Bronchial epithelial cell (primary cell): Measurements from ENCODE around the gene ACSF2. TPM values are rescaled to one million over a fixed set of nuclear protein-coding genes. Genes with fewer than 3 reads are reported as not detected.
A peak's percentile ranks its signal among the peaks of the same experiment; 100 is the strongest.

Source experiments
- DNase-seq: peaks from one replicate; pipeline ENCODE4 v3.0.0-alpha.2; 2010; ENCODE audit warnings: low read depth
- FAIRE-seq: peaks from 2 replicates; lab custom pipeline; 2011; peaks lifted over from hg19 to GRCh38; lab: Jason Lieb, UNC
- H3K27me3 ChIP-seq: 2 replicates; pipeline ENCODE4 v1.5.1; 2011; ENCODE audit warnings: low read length; ENCODE audit not compliant: control insufficient read depth, insufficient read depth
- H3K36me3 ChIP-seq: 2 replicates; pipeline ENCODE4 v1.5.1; 2011; ENCODE audit warnings: low read length; ENCODE audit not compliant: control insufficient read depth, insufficient read depth
- H3K4me3 ChIP-seq: 2 replicates; pipeline ENCODE4 v1.5.1; 2011; ENCODE audit warnings: mild to moderate bottlenecking, low read depth, low read length, control low read depth
- total RNA-seq: library from RNA; depleted of rRNA; stranded (reverse); fragments of >200 nt; gene quantifications from 2 replicates; pipeline ENCODE4 v1.2.1, GENCODE V29; 2014
- TF ChIP-seq, protein P1 (sequence below): IDR thresholded peaks from 2 replicates; pipeline ENCODE4 v1.5.1; 2011; ENCODE audit warnings: mild to moderate bottlenecking, moderate library complexity, low read length, control low read depth, inconsistent platforms; ENCODE audit not compliant: insufficient read depth, severe bottlenecking

Gene ACSF2
- total RNA-seq, 1 donor from 2014 or later = 14.7 TPM

DNA sequence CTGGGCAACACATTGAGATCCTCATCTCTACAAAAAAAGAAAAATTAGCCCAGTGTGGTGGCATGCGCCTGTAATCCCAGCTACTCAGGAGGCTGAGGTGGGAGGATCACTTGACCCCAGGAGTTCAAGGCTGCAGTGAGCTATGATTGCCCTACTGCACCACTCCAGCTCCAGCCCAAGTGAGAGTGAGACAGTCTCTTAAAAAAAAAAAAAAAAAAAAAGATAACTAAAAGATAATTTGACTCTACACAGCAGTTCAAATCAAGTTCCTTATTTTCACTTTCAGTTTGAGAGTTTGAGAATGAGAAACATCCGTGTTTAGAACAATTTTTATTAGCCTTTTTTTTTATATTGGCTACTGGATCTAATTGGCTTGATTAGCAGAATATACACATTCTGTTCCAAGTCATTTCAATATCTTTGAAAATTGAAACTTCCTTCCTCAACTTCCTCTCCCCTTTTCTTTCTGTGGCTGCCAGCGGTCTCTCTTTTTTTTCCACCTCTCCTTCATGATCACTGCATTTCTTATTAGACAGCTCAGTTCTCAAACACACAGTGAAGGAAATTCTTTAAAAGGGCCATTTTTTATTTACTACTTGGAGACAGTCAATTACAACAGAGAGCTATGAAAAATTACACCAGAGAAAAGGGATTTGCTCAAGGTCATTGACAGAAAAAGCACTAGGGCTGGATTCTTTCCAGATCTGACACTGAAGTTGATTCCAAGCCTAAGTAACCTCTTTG is 4.5 kb upstream of the ACSF2 start:
- DNase-seq = no peak
- no peaks in the 10 kb centered on the region for H3K36me3 ChIP-seq
- no peak for FAIRE-seq
- TF ChIP-seq, protein P1, sequence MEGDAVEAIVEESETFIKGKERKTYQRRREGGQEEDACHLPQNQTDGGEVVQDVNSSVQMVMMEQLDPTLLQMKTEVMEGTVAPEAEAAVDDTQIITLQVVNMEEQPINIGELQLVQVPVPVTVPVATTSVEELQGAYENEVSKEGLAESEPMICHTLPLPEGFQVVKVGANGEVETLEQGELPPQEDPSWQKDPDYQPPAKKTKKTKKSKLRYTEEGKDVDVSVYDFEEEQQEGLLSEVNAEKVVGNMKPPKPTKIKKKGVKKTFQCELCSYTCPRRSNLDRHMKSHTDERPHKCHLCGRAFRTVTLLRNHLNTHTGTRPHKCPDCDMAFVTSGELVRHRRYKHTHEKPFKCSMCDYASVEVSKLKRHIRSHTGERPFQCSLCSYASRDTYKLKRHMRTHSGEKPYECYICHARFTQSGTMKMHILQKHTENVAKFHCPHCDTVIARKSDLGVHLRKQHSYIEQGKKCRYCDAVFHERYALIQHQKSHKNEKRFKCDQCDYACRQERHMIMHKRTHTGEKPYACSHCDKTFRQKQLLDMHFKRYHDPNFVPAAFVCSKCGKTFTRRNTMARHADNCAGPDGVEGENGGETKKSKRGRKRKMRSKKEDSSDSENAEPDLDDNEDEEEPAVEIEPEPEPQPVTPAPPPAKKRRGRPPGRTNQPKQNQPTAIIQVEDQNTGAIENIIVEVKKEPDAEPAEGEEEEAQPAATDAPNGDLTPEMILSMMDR = no peak
- no peaks in the 10 kb centered on the region for H3K27me3 ChIP-seq
- no peak overlapping the region for H3K4me3 ChIP-seq

DNA sequence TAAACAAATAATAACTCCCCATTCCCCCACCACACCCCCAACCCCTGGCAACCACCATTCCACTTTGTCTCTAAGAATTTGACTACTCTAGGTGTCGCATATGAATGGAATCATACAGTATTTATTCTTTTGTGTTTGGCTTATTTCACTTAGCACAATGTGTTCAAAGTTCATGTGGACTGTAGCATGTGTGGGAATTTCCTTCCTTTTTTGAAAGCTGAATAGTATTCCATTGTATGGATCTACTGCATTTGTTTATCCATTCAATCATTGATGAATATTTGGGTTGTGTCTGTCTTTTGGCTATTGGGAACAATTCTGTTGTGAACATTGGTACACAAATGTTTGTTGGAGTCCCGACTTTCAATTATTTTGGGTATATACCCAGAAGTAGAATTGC is 3.3 kb upstream of the ACSF2 start:
- DNase-seq = no peak
- no peaks in the 10 kb centered on the region for H3K36me3 ChIP-seq
- no peaks in the 10 kb centered on the region for H3K27me3 ChIP-seq
- no peak for FAIRE-seq
- no peak overlapping the region for H3K4me3 ChIP-seq
- TF ChIP-seq, protein P1 = no peak

DNA sequence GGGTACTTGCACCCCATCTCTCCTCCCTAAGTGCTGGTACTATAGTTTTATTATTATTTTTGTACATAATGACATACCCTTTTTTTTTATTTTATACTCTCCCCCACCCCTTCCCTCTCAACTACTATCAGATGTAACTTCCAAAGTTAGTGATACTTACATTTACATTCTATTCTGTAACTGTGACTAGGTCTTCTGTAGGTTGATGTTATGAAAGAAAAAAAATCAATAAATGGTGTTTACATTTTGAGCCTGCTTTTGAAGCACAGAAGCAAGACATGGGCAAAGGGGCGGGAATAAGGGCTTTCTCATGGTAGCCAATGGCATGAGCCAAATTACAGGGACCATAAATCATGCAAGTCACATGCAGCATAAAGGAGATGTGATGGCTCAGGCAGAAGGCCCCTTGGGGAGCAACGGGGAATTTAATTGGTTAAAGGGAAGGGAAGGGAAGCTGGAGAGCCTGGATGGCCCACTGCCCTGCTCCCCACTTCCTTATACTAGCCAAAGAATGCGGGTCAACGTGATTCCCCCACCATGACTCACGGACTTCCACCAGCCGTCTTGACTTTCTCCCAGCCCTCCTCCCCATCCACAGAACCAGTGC is 2.4 kb upstream of the ACSF2 start:
- DNase-seq = peak; percentile 89
- FAIRE-seq = no peak

DNA sequence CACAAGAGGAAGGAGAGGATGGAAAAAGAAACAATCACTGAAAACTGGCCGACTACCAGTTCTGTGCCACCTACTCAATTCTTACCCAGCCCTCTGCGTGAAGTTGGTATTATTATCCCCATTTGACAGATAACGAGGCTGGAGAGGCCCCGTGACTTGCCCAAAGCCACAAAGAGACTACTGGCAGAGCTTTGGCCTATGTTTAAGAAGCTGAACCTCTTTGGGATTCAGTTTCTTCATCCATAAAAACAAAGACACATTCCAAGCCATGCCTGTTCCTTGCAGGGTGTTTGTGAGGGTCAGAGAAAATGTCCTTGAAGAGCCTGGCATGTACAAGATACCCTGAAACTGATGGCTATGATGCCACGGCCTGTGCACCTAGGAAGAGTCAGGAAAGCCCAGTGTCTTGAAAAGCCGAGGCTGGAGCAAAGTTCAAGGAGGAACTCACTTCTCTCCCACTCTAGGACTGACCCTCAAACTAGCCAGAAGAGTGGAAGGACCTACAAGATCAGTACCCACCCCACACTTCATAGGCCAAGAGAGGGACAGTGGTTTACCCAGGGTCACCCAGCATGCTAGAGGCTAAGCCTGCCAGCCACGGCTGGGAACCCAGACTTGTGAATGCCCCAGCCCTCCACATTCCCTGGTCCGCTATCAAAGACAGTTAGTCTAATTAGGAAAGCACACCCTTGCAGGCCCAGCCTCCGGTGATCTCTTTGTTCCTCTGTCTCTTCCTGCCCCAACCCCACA is 1.6 kb upstream of the ACSF2 start:
- TF ChIP-seq, protein P1 = no peak
- no peak overlapping the region for H3K4me3 ChIP-seq
- H3K36me3 ChIP-seq = no peaks in the 10 kb centered on the region
- FAIRE-seq (no peak), DNase-seq (no peak)
- H3K27me3 ChIP-seq = no peaks in the 10 kb centered on the region

More for the DNA sequence above, 2.4 kb upstream of the ACSF2 start:
- Histone ChIP-seq H3K27me3 (no peaks in the 10 kb centered on the region), H3K36me3 (no peaks in the 10 kb centered on the region), H3K4me3 (no peak overlapping the region)
- TF ChIP-seq, protein P1 = no peak

DNA sequence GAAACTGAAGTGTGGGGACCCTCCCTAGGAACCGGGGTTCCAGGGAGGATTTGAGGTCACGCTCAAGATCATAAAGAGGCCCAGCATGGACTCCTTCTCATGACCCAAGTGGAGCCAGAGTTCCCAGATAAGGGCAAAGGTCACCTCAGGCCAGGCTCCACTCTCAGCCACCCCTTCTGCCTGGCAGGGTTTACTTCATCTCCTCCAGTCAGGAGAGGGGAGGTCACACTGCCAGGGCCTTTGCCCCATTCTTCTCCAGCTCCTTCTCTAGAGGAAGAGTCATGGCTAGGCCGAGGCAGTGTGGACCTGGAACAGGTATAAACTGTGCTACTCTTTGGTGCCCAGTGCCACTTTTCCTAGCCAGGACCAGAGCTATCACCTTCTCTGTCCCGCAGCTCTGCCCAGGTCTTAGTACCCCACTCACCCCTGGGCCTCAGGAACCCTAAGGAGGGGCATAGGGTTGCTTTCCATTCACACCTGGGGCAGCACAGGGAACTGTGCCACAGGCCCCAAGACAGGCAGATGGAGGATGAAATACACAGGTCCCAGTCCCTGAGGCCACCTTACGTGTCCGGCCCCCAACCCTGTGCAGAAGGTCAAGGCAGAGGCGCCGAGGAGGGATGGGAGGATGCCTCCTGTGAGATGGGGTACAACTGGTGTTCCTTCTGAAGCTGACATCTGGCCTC is 879 bp upstream of the ACSF2 start:
- no peak for FAIRE-seq
- no peak for DNase-seq
- Histone ChIP-seq H3K27me3 (no peaks in the 10 kb centered on the region), H3K4me3 (no peak overlapping the region), H3K36me3 (no peaks in the 10 kb centered on the region)
- TF ChIP-seq, protein P1 = no peak
